ENCODE results near the gene ZNF436.

- no peak for TF ChIP-seq CTCF (IDR thresholded peaks at IDR 0.05 in 4 of 5, conservative IDR thresholded peaks at IDR 0.05 in 1 of 5)
- TF ChIP-seq POLR2A (IDR thresholded peaks at IDR 0.05), result no peak
These were observed 26.7 kb upstream of the ZNF436 start for GRCh38 chr1:23396380-23396779.
